ENCODE results near the gene HSPA1A.

Gene HSPA1A

GRCh38 chr6:31776989-31777666 is 38.2 kb upstream of the HSPA1A start, which contains the start of gene VWA7 (continued):
- no peak for TF ChIP-seq ZNF830 (tag by site-specific recombination; IDR thresholded peaks at IDR 0.05; ENCODE audit: low read depth)
- TF ChIP-seq ZIC2 (tag by site-specific recombination; IDR thresholded peaks at IDR 0.05) = peak; percentile 95
- TF ChIP-seq ZNF514 (tag by site-specific recombination; IDR thresholded peaks at IDR 0.05) = no peak
- peak; percentile 99 for TF ChIP-seq SP7 (tag by site-specific recombination; IDR thresholded peaks at IDR 0.05)
- TF ChIP-seq ZNF529 (tag by site-specific recombination; IDR thresholded peaks at IDR 0.05; ENCODE audit: insufficient replicate concordance) = no peak
- no peak for TF ChIP-seq SCRT1 (tag by site-specific recombination; IDR thresholded peaks at IDR 0.05; ENCODE audit: borderline replicate concordance)
- peak; percentile 62 for TF ChIP-seq ZNF121 (tag by site-specific recombination; IDR thresholded peaks at IDR 0.05)
- no peak for TF ChIP-seq ZBTB20 (tag by site-specific recombination; IDR thresholded peaks at IDR 0.05)
- no peak for TF ChIP-seq ZNF416 (tag by site-specific recombination; IDR thresholded peaks at IDR 0.05)
- TF ChIP-seq ZNF2 (tag by site-specific recombination; IDR thresholded peaks at IDR 0.05) = peak; percentile 87
- peak; percentile 38; the same call in 1 of the 2 replicates for TF ChIP-seq ZSCAN4 (tag by site-specific recombination; IDR thresholded peaks at IDR 0.05)
- TF ChIP-seq ZNF398 (tag by site-specific recombination; IDR thresholded peaks at IDR 0.05) = peak; percentile 99
- peak; percentile 88; the same call in 1 of the 2 replicates for TF ChIP-seq ZNF621 (tag by site-specific recombination; IDR thresholded peaks at IDR 0.05)
- peak; percentile 83 for TF ChIP-seq ZBTB7A (tag by site-specific recombination; IDR thresholded peaks at IDR 0.05; ENCODE audit: low read depth)
- peak; percentile 76 for TF ChIP-seq ZNF513 (tag by site-specific recombination; IDR thresholded peaks at IDR 0.05)
- TF ChIP-seq BCL11A (tag by site-specific recombination; IDR thresholded peaks at IDR 0.05; ENCODE audit: low read depth) = peak; percentile 82
- TF ChIP-seq ZBTB26 (tag by site-specific recombination; optimal IDR thresholded peaks at IDR 0.05) = peak; percentile 37
- TF ChIP-seq, protein P1, sequence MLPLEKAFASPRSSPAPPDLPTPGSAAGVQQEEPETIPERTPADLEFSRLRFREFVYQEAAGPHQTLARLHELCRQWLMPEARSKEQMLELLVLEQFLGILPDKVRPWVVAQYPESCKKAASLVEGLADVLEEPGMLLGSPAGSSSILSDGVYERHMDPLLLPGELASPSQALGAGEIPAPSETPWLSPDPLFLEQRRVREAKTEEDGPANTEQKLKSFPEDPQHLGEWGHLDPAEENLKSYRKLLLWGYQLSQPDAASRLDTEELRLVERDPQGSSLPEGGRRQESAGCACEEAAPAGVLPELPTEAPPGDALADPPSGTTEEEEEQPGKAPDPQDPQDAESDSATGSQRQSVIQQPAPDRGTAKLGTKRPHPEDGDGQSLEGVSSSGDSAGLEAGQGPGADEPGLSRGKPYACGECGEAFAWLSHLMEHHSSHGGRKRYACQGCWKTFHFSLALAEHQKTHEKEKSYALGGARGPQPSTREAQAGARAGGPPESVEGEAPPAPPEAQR (tag by site-specific recombination; IDR thresholded peaks at IDR 0.05) = 0 out of 2 replicates have a peak, but pooled peaks have one; percentile 18
- no peak for TF ChIP-seq ZNF555 (tag by site-specific recombination; conservative IDR thresholded peaks at IDR 0.05)
- no peak for TF ChIP-seq OVOL3 (tag by site-specific recombination; IDR thresholded peaks at IDR 0.05)
- peak; percentile 73 for TF ChIP-seq ZBTB6 (tag by site-specific recombination; IDR thresholded peaks at IDR 0.05)
- TF ChIP-seq ZNF404 (tag by site-specific recombination; IDR thresholded peaks at IDR 0.05) = no peak
- TF ChIP-seq FEZF1 (tag by site-specific recombination; IDR thresholded peaks at IDR 0.05) = peak; percentile 21; the same call in 1 of the 2 replicates
- TF ChIP-seq ZFP37 (tag by site-specific recombination; IDR thresholded peaks at IDR 0.05) = peak; percentile 89
- TF ChIP-seq ZNF23 (tag by site-specific recombination; IDR thresholded peaks at IDR 0.05; ENCODE audit: borderline replicate concordance) = no peak
- TF ChIP-seq PRDM4 (tag by site-specific recombination; IDR thresholded peaks at IDR 0.05) = peak; percentile 48; the same call in 1 of the 2 replicates
- peak; percentile 80 for TF ChIP-seq ZSCAN5A (tag by site-specific recombination; IDR thresholded peaks at IDR 0.05)

Measured in HEK293 (cell line).